ENCODE results near the gene PRKCE. TPM values are rescaled to one million over a fixed set of nuclear protein-coding genes. Genes with fewer than 3 reads are reported as not detected.

The PRKCE gene
- total and polyA plus RNA-seq, 2 experiments from 2014 or later, result 9.6 to 11.9 TPM

- no peaks in the 10 kb centered on the region for H3K27me3 ChIP-seq
- TF ChIP-seq EZH2phosphoT487 (IDR thresholded peaks at IDR 0.05; ENCODE audit: low read depth, severe bottlenecking, unreplicated experiment) (no peak), EZH2 (IDR thresholded peaks at IDR 0.05; ENCODE audit: borderline replicate concordance) (no peak), CTCF (IDR thresholded peaks at IDR 0.05; ENCODE audit: poor library complexity) (no peak)
- 83% methylated on average over 5 of the region's 5 CpGs for WGBS (ENCODE audit: low lambda C conversion rate, missing lambda C conversion rate)
- H3K4me3 ChIP-seq, result no peak overlapping the region
- DNase-seq (ENCODE audit: low spot score), result no peak
- no peaks in the 10 kb centered on the region for H3K36me3 ChIP-seq (replicated peaks; ENCODE audit: insufficient read depth, low read depth)
- H4K20me1 ChIP-seq (ENCODE audit: insufficient read depth, poor library complexity, severe bottlenecking), result no peaks in the 10 kb centered on the region
- no peak overlapping the region for H3K4me2 ChIP-seq
- H3K4me1 ChIP-seq (ENCODE audit: insufficient read depth), result no peaks in the 10 kb centered on the region
- no peaks in the 10 kb centered on the region for H3K9me3 ChIP-seq (ENCODE audit: low read depth)
- H3K9me2 ChIP-seq (replicated peaks; ENCODE audit: insufficient read depth), result no peaks in the 10 kb centered on the region
- H3K79me2 ChIP-seq, result no peaks in the 10 kb centered on the region
- H3K27ac ChIP-seq, result no peak overlapping the region
- no peak overlapping the region for H2AFZ ChIP-seq
Measured at GRCh38 chr2:46196871-46197462, 545.5 kb downstream of the PRKCE start.

- H4K20me1 ChIP-seq (ENCODE audit: insufficient read depth, poor library complexity, severe bottlenecking), result no peaks in the 10 kb centered on the region
- no peak overlapping the region for H3K27ac ChIP-seq
- no peak for TF ChIP-seq EZH2 (IDR thresholded peaks at IDR 0.05; ENCODE audit: borderline replicate concordance)
- no peak for TF ChIP-seq EZH2phosphoT487 (IDR thresholded peaks at IDR 0.05; ENCODE audit: low read depth, severe bottlenecking, unreplicated experiment)
- TF ChIP-seq CTCF (IDR thresholded peaks at IDR 0.05; ENCODE audit: poor library complexity), result no peak
- 90% methylated on average over 4 of the region's 4 CpGs for WGBS (ENCODE audit: low lambda C conversion rate, missing lambda C conversion rate)
- DNase-seq (ENCODE audit: low spot score), result no peak
- H3K4me2 ChIP-seq, result no peak overlapping the region
- H3K9me3 ChIP-seq (ENCODE audit: low read depth), result no peaks in the 10 kb centered on the region
- H3K36me3 ChIP-seq (replicated peaks; ENCODE audit: insufficient read depth, low read depth), result no peaks in the 10 kb centered on the region
- no peaks in the 10 kb centered on the region for H3K79me2 ChIP-seq
- H2AFZ ChIP-seq, result no peak overlapping the region
- H3K4me1 ChIP-seq (ENCODE audit: insufficient read depth), result no peaks in the 10 kb centered on the region
- no peak overlapping the region for H3K4me3 ChIP-seq
- H3K9me2 ChIP-seq (replicated peaks; ENCODE audit: insufficient read depth), result no peaks in the 10 kb centered on the region
- H3K27me3 ChIP-seq, result no peaks in the 10 kb centered on the region
Measured at GRCh38 chr2:46197672-46198071, 546.2 kb downstream of the PRKCE start.

DNA sequence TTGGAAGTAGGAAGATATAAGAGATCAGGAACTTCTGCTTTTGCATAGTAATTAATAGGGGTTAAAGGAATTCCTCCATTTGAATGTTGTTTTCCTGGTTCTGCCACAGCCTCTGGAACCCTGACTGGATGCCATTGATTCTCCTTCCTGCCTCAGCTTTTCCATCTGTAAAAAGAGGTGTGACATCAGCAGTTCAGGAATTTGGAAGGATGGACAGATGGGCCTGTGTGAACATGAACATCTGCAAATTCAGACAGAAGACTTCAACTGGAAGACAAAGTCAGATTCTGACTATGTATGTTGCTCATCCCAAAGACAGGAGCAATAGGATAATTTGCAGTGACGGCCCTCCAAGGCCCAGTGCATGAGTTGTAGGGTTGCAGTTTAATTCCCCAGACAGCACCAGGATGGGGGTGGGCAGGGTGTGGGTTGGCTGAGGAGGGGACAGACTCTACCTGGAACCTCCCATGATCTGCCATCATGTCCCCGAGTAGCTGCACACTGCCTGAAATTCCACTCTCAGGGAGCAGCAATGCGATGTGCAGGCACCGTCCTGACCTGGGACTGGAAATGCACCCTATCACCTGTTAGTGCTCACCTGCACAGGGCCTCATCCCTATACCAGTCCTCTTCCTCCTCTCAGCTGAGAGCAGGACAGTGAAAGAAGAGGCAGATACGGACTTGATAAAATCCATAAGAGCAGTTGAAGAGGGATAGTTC, 546.8 kb downstream of the PRKCE start:
- Histone ChIP-seq H3K27me3 (no peaks in the 10 kb centered on the region), H4K20me1 (ENCODE audit: insufficient read depth, poor library complexity, severe bottlenecking) (no peaks in the 10 kb centered on the region), H3K27ac (no peak overlapping the region), H3K9me2 (replicated peaks; ENCODE audit: insufficient read depth) (no peaks in the 10 kb centered on the region), H3K79me2 (no peaks in the 10 kb centered on the region), H3K4me1 (ENCODE audit: insufficient read depth) (no peaks in the 10 kb centered on the region), H3K9me3 (ENCODE audit: low read depth) (no peaks in the 10 kb centered on the region), H3K36me3 (replicated peaks; ENCODE audit: insufficient read depth, low read depth) (no peaks in the 10 kb centered on the region), H3K4me2 (no peak overlapping the region), H3K4me3 (no peak overlapping the region), H2AFZ (no peak overlapping the region)
- WGBS (ENCODE audit: low lambda C conversion rate, missing lambda C conversion rate), result 93% methylated on average over 5 of the region's 5 CpGs
- TF ChIP-seq EZH2 (IDR thresholded peaks at IDR 0.05; ENCODE audit: borderline replicate concordance) (no peak), CTCF (IDR thresholded peaks at IDR 0.05; ENCODE audit: poor library complexity) (no peak), EZH2phosphoT487 (IDR thresholded peaks at IDR 0.05; ENCODE audit: low read depth, severe bottlenecking, unreplicated experiment) (no peak)
- DNase-seq (ENCODE audit: low spot score), result no peak
